NCI-H2081 treated with DMSO at 0.1 percent for 48 hours (cell line): ENCODE results near the gene BICDL2.

Experiments used
- DNase-seq: peaks from one replicate; lab custom pipeline; 2025; lab: John Stamatoyannopoulos, UW

BICDL2 gene

DNA sequence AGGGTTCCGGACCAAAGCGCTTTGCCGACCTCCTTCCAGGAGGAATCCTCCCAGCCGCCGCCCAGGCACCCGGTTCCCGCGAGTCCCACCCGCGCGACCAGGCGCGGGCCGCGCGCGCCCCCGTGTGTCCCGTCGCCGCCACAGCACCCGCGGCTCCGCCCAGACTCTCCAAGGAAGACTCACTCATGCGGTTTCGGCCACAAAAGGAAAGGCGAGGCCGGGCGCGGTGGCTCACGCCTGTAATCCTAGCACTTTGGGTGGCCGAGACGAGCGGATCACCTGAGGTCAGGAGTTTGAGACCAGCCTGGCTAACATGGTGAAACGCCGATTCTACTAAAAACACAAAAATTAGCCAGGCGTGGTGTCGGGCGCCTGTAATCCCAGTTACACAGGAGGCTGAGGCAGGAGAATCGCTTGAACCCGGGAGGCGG, 53.0 kb downstream of the BICDL2 start:
- DNase-seq: no peak

GRCh38 chr16:2982402-2982801, 54.3 kb downstream of the BICDL2 start:
- DNase-seq: no peak

DNA sequence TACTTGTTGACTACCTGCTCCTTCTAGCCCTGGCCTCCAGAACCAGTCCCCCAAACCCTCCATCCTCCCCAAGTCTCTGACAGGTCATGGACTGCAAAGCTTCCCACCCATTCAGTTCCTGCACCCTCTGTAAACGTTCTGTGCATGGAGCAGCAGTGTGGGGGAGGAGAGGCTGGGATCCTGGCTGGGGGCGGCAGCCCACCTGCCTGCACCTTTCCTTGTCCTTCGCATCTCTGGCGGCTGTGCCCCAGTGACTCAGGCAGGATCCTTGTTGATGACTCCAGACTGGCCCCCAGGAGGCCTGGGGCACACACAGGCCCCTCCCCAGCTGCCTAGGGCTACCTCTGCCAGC, 54.9 kb downstream of the BICDL2 start:
- no peak for DNase-seq

GRCh38 chr16:2981177-2981898, 55.4 kb downstream of the BICDL2 start:
- DNase-seq: no peak

DNA sequence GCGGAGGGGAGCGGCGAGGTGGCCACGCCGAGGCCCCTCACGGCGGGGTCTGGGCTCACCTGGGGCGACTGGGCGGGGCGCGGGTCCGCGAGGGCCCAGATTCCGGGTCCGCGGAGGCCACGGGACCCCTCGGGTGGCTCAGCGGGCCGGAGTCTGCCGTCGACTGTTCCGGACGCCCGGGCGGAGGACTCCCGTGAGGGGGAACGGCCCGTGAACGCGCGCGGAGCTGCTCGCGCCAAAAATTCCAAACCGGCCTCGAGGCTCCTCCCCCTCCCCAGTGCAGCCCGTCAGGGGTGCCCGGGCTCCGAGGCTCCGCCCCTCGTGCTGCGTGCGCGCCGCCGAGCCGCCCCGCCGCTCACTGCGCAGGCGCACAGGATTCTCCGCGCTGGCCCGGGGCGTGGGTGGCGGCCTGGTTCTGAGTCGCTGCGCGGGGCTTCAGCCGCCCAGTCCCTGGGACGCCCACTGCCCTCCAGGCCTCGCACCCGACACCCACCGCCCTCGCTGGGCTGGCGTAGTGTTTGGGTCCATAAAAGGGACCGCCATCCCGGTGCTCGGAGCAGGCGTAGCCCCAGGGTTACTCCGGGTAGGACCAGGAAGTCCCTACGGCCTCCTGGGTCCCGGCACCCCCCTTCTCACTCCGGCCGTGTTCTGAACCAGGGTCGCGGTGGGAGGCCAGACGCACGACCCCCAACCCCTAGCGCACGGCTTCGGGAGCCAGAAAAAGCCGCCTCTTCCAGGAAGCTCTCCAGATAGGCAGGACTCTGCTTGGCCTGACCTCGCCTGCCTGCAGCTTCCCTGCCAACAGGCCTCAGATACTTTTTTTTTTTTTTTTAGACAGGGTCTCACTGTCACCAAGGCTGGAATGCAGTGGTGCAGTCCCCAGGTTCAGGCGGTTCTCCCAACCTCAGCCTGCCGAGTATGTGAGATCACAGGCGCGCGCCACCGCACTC, 56.2 kb downstream of the BICDL2 start, which contains the start of gene PKMYT1:
Gene PKMYT1 (minus strand): TSS at position 220 of the 950 bp plus-strand sequence. CDS start 789 bp downstream, outside the sequence.
- DNase-seq: no peak

DNA sequence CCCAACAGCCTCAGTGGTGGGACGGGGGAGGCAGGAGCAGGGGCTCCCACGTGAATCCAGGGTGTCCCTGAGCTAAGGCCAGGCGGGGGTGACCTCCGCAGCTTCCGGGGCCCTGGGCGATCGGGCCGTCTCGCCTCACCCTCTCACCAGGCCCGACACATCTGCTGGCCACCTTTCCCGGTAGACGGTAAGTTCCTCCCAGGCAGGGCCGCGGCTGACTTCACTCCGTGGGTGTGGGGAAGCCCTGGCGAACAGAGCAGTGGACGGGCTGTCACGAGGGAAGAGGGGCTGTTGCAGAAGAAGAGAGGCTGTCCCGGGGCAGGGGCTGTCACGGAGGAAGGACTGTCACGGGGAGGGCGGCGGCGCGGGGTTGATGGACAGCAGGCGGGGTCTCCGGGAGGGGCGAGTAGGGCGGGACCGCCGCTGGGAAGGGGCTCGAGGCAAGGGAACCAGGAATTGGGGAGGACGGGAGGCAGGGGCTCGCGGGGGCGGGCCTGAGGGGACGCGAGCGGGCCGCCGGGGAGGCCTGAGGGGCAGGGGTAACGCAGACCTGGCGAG, 57.0 kb downstream of the BICDL2 start:
- no peak for DNase-seq
